Dedifferentiated amniotic fluid mesenchymal stem cell (primary cell): ENCODE measurements around the gene MAN1A1.

Source experiments
- DNase-seq: peaks from one replicate; pipeline ENCODE4 v3.0.0-alpha.2; 2016; ENCODE audit errors: extremely low spot score

MAN1A1 gene

GRCh38 chr6:119234457-119234856 lies 115.1 kb downstream of the MAN1A1 start:
- DNase-seq = no peak

DNA sequence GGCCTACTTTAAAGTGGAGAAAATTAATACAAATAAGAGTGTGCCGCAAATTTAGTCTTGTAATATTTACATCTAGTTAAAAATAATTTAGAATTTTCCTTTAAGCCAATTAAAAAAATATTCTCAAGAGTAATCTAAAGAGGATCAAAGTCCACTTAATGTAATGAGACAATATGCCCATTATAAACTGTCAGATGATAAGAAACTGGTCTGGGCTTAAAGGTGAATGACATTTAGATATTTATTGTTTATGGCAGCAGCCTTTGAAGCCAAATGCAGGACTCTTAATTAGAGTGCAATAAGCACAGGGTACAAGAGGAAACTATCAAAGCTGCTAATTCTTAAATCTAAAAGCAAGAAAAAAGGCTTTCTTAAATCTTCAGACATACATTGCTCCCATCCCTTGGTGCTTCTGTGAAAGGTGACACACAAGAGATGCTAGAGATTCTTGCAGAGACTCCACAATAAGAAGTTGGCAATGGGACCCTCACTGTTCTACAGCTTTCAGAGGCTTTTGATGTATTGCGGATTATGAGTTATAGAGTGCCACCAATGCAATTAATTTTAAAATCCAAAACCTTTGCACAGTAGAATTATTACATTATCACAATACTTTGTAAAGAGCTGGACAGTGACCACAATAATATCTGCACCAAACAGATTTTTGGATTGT lies 116.1 kb downstream of the MAN1A1 start:
- DNase-seq = no peak

DNA sequence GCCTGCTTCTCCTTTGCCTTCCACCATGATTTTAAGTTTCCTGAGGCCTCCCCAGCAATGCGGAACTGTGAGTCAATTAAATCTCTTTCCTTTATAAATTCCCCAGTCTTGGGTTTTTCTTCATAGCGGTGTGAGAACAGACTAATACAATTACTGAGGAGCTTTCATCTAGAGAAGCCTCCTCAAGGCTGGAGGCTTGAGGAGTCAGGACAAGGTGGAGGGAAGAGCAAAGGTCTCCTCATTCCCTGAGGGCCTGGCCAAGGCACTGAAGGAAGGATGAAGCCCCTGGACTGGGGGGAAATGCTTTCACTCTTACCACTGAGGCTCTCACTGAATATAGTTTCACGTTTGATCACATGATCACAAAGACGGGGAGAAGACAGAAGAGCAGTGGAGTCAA lies 118.2 kb downstream of the MAN1A1 start:
- no peak for DNase-seq

GRCh38 chr6:119230160-119230559 lies 119.4 kb downstream of the MAN1A1 start:
- DNase-seq = no peak

DNA sequence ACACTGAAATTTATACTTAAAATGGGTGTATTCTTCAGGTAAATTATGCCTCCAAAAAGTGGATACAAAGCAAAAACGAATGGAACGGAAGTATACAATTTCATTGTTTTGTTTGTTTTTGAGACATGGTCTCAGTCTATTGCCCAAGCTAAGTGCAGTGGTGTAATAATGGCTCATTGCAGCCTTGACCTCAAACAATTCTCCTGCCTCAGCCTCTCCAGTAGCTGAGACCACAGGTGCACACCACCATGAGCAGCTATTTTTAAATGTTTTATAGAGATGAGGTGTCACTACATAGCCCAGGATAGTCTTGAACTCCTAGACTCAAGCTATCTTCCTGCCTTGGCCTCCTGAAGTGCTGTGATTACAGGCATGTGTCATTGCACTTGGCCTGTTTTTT lies 122.2 kb downstream of the MAN1A1 start:
- DNase-seq = no peak

DNA sequence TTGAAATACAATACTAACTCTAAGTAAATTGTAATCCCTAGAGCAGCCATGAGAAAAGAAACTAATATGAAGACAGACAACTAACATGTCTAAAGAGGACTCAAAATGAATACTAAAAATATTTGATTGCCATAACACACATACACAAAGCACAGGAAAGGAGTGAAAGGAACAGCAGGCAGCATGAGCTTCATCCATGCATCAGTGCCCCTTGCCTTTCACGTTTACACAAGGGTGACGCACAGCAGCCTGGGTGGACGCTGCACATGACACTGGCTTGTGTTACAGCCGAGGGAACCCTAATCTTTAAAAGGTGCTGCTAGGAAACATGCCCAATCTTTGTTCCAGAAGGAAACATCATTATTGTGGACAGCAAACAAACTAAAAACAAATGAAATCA lies 123.5 kb downstream of the MAN1A1 start:
- no peak for DNase-seq

DNA sequence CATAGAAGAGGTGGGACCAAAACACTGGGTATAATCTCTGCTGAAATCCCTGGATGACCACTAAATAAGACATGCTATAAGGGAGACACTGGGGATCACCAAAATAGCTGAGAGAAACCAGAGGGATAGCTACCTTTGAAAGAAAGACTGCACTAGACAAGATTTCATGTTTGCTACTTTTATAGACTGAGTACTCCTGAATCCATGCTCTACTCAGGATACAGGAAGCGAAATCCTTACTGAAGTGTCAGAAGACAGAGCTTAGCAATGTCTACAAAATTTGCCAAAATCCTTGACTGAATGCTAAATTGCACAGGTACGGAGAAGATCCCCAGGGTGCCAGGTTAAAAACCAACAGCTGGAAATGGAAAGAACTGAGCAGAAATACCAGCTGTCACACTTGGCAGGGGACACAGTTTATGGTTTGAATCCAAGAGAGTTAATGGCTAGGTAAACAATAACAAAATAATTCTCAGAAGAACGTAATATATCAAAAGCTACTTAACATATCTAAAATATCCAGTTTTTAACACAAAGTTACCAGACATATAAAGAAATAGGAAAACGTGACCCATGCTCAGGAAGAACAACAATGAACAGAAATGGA lies 125.4 kb downstream of the MAN1A1 start:
- DNase-seq = no peak

DNA sequence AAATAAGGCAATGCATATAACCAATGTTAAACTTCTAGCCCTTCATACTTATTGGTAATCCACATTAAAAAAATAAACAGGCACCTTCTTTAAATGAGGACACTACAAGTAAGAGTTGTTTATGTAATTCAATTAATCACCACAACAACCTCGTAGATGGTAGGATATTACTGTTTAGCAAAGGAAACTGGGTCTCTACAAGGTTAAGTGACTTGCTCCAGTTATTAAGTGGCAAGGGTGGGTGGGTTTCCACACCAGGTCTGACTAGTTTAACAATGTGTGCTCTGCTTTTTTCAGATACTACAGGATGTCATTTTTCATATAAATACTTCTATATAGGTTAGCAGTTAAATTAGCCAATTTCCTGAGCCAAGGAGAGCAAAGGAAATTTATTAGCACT lies 129.1 kb downstream of the MAN1A1 start:
- no peak for DNase-seq

- no peak for DNase-seq
These were observed 131.0 kb downstream of the MAN1A1 start for GRCh38 chr6:119218548-119218947.

GRCh38 chr6:119215885-119216590 lies 133.5 kb downstream of the MAN1A1 start:
- DNase-seq = no peak

DNA sequence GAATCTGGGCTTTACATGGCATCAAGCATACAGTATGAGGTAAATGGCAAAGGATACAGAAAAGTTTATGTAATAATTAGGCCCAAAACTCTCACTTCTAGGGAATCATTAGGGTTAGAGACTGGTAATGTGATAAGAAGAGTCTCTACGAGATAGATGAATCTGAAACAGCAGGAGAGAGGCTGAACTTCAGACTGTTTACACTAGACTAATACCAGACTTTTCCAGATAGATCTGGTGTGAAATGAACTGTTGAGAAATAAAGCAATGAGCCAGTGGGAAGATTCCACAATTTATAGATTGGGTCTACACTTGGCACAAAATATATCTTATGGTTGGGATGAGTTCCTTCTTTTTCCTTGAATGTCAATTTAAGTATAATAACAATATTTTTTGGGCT lies 134.3 kb downstream of the MAN1A1 start:
- no peak for DNase-seq

DNA sequence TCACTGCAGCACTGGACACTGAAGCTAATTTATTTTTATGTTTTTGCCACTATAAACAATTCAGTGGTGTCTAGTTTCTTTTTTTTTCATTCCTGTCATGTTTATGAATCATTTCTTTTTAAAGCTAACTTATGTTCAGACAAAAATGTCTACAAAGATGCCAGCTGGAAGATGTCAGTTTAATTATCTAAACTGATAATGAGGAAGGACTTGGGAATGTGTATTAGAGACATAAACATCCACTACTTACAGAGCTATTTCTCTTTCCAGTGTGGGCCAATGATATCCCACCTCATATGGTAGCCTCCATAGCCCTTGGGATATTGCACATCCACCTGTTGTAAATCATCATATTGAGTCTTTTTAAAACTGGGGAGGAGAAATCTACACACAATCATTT lies 139.0 kb downstream of the MAN1A1 start:
- peak; percentile 29 for DNase-seq

DNA sequence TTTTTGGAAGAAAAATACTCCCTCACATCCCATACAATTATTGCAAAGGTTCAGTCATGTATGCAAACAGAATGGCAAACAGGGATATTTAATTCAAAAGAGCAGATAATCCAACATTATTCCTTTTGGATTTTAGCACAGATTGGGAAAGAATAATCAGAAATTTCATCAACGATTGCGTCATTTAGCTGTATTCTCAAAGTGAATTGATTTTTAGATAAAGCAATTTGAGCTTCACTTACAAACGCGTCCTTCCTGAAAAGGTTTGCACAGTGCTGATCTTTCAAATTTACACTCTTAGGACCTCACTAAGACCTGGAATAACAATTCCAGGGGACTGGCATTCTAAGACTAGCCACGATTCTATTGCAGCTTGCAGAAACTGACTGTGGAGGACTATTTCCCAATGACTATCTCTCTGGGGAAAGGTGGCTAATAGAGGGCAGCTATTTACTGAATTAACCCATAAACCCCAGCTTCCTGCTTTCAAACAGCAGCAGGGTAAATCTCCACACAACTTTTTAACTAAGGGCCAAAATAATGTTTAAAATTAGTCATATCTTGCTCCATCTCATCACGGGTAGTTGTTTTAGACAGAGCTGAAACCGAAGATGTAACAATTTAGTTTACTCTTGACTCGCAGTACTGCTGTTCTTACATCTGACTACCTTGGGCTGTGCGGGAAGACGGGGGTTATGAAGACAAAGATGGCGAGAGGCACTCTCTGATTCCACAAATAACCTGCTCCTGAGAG lies 139.9 kb downstream of the MAN1A1 start:
- no peak for DNase-seq

DNA sequence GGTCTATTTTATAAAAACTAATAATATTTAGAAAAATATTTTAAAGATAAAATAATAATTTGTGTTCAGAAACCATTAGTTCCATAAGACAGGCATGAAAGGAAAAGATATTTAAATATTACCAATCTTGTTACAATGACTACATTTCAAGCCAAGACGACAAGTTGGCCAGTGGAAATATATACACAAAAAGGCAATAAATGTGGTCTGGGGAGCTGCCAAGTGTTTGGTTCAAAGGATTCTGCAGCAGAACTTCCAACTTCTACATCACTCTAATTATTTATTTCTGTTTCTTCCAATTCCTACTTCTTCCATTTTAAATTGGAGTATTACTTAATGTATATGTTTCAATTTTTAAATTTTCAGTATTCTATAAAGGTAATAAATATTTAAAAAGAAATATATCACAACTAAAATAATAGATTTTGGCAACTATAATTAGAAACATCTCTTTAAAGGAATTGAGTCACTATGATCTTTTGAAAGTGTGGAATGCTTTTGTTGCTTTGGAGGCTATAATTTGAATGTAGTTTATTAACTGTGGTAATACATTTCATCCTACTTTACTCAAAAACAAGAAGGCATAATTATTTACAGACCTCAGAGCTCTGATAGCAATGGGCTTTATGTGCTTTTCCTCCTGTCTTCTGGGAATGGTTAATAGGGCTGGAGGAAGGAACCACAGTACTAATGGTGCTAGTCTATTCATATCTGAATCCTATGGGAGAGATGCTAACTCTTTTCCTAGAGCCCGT lies 141.4 kb downstream of the MAN1A1 start:
- DNase-seq = no peak

DNA sequence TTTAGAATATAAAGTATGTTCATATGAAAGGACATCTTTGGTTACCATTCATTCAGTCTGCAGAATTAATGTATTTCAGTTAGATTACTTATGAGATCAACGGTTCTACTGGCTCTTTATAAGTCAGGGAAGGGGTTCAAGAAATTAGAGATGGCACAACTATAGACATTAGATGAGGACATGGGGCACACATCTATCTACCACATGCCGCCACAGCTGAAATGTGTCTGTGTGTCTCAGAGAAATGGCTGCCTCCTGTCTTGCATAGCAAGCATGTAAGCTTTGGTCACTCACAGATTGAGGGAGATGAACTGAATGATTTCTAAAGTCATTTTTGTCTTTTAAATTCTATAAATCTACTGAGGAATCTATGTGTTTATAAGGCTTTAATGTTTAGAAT lies 142.2 kb downstream of the MAN1A1 start:
- no peak for DNase-seq

DNA sequence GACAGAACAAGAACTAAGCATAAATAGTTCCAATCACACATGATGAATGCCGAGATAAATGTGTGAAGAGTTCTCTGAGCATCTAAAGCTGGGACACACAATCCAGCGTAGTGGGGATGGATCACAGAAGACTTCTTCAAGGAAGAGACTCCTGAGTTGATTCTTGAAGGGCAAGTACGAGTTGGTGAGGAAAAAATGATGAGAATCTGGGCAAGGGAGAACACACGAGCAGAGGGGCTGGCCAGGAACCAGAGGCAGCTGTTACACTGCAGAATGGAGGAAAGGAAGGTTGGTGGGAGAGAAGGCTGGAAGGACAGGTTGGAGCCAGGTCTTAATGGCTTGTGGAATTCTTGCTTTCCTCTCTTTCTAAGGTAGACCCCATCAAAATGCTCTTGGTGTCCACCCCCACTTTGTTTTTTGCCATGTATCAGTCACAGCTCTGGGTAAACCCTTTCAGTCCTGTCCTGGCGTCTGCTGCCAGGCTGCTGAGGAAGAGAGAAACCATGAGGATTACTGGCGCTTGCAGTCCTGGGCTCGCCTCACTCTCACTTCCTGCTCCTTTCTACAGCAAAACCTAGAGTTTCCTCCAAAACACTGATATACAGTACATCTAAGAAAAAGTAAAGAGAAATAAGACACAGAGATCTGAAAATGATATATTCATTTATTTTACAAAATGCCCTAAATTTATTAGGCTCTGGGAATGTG lies 143.5 kb downstream of the MAN1A1 start:
- DNase-seq = no peak

GRCh38 chr6:119204719-119205118 lies 144.8 kb downstream of the MAN1A1 start:
- DNase-seq = no peak

DNA sequence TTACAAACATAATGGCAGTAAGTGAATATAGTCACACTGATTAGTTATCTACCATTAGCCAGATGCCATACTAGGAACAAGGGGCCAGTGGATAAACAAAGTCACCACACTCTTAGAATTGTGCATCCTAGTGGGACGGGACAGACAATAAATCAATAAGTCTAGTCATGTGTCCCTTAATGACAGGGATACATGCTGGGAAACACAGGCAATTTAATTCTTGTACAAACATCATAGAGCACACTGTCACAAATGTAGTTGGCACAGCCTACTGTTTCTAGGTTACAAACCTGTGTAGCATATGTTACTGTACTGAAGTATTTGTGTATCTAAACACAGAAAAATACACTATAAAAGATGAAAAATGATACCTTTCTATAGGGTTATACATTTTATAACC lies 148.1 kb downstream of the MAN1A1 start:
- no peak for DNase-seq

GRCh38 chr6:119200512-119201175 lies 148.9 kb downstream of the MAN1A1 start:
- no peak for DNase-seq

DNA sequence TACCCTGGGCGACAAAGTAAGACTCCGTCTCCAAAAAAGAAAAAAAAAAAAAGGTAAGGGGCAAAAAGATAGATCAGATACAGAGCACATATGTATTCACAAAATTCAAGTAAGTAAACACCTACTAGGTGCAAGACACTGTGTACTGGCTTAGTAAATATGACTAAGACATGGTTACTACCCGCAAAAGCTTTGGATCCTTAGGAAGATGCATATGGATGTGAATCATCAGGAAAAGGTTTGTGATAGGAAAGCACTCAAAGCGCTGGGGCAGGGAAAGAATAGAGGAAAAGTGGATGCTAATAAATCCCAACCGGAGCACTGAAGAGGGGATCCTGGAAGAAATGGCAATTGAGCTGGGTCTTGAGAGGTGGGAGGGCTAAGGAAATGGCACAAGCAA lies 152.3 kb downstream of the MAN1A1 start:
- DNase-seq = no peak

GRCh38 chr6:119196715-119197114 lies 152.8 kb downstream of the MAN1A1 start:
- DNase-seq = no peak
